ENCODE data around the gene MCOLN1.

Gene MCOLN1

GRCh38 chr19:7500811-7501450 is 21.5 kb upstream of the MCOLN1 start:
- TF ChIP-seq, protein P1, sequence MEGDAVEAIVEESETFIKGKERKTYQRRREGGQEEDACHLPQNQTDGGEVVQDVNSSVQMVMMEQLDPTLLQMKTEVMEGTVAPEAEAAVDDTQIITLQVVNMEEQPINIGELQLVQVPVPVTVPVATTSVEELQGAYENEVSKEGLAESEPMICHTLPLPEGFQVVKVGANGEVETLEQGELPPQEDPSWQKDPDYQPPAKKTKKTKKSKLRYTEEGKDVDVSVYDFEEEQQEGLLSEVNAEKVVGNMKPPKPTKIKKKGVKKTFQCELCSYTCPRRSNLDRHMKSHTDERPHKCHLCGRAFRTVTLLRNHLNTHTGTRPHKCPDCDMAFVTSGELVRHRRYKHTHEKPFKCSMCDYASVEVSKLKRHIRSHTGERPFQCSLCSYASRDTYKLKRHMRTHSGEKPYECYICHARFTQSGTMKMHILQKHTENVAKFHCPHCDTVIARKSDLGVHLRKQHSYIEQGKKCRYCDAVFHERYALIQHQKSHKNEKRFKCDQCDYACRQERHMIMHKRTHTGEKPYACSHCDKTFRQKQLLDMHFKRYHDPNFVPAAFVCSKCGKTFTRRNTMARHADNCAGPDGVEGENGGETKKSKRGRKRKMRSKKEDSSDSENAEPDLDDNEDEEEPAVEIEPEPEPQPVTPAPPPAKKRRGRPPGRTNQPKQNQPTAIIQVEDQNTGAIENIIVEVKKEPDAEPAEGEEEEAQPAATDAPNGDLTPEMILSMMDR (IDR thresholded peaks at IDR 0.05), result no peak
- no peak for DNase-seq (ENCODE audit: low spot score)
- peak overlapping the region; percentile 74 for H3K4me3 ChIP-seq
- H3K27ac ChIP-seq, result no peak overlapping the region

- DNase-seq (ENCODE audit: low spot score), result no peak
- no peak overlapping the region for H3K27ac ChIP-seq
- TF ChIP-seq, protein P1 (IDR thresholded peaks at IDR 0.05), result no peak
- no peak overlapping the region for H3K4me3 ChIP-seq
Observed at GRCh38 chr19:7502552-7502951, 19.9 kb upstream of the MCOLN1 start.

DNA sequence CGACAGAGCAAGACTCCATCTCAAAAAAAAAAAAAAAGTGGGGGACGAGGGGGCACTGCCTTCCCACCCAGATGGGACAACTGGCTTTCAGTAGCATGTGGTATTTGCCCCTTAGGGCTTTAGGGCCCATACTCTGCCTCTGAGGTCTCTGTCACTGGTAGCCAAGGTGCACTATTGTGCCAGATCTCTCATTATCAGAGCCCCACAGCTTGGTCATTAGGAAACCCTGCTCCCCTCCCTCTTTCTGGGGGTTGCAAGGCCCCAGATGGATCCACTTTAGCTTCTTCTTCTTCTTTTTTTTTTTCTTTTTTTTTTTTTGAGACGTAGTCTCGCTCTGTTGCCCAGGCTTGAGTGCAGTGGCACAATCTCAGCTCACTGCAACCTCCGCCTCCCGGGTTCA is 17.7 kb upstream of the MCOLN1 start:
- DNase-seq (ENCODE audit: low spot score), result no peak
- TF ChIP-seq, protein P1 (IDR thresholded peaks at IDR 0.05), result no peak
- Histone ChIP-seq H3K4me3 (no peak overlapping the region), H3K27ac (no peak overlapping the region)

DNA sequence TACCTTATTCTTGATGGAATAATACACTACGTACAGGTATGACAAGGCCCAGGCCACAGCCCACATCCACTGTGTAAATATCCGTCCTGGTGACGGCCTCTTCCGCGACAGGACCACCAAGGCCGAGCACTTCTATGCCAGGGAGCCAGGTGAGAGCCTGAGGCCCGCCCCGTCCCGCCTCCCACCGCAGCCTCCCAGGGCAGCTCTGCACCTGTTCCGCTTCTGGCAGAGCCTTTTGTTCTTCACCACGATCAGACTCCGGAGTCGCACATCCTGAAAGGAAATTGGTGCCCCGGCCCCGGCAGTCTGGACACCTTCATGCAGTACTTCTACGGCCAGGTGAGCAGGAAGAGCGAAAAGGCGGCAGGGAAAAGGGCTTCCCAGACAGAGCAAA is 17.1 kb upstream of the MCOLN1 start:
- no peak overlapping the region for H3K27ac ChIP-seq
- no peak overlapping the region for H3K4me3 ChIP-seq
- TF ChIP-seq, protein P1 (IDR thresholded peaks at IDR 0.05), result no peak
- DNase-seq (ENCODE audit: low spot score), result no peak

DNA sequence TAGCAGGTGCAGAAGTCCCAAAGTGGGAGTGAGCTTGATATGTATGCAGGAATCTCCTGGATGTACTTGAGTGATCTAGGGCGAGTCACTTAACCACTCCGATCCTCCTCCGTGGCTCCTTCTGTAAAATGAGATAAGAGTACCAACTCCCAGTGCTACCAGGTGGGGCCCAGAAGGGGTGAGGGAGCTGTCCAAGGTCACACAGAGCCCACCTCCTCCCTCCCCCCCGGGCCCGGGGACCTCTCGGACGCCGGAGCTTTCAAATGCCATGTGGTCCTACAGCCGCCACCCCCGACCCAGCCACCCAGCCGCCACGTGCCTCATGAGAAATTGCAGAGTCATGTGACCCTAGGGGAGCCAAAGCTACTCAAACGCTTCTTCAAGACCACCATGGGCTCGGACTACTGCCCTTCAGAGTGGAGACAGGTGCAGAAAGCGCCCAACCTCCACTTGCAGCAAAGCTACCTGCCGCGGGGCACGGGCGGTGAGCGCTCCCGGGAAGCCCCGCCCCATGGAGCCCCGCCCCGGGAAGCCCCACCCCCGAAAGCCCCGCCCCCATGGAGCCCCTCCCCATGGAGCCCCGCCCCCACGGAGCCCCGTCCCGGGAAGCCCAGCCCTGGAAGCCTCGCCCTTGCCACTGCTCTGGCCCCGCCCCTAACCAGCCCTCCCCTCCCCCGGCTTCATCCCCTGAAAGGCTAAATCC is 16.6 kb upstream of the MCOLN1 start:
- Histone ChIP-seq H3K27ac (no peak overlapping the region), H3K4me3 (peak overlapping the region; percentile 22)
- TF ChIP-seq, protein P1 (IDR thresholded peaks at IDR 0.05), result no peak
- no peak for DNase-seq (ENCODE audit: low spot score)

DNA sequence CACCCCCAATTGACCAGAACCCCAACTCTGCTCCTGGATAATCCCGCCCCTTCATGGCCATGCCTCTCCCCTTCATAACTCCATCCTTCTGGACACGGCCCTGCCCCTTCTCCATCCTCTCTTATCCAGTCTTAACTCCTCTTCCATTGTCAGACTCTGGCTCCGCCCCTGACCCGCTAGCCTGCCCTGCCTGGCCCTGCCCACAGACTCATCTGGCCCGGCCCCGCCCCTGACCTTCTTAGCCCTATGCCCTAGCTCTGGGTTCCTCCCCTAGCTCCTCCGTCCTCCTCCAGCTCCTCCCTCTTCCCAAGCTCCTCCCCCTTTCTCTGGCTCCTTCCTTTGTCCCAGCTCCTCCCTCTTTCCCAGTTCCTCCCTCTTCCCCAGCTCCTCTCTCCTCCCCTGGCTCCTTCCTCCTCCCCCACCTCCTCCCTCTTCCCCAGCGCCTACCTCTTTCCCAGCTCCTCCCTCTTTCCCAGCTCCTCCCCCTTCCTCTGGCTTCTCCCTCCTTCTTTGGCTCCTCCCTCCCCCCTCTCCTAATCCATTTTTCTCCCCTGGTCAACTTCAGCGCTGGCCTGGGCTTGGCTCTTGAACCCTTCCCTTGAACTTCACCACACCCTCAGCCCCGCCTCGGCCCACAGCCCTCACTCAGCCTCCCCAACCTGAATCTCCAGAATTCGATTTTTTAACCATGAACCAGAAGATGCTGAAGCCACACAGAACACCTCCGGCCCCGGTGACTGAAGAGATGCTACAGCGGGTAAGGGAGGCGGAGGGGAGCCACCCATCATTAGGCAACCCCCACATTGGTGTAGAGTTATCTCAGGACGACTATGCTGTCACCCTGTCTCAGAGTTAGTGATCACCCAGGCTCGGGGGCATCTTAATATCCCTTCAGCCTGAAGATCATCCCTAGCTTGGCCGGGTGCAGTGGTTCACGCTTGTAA is 15.8 kb upstream of the MCOLN1 start:
- Histone ChIP-seq H3K27ac (no peak overlapping the region), H3K4me3 (peak overlapping the region; percentile 22)
- TF ChIP-seq, protein P1 (IDR thresholded peaks at IDR 0.05), result no peak
- DNase-seq (ENCODE audit: low spot score), result peak; percentile 87
